HG03342 (cell line): ENCODE data around the gene APC2.
"Not testable (repeated sequence)": the region's sequence is repeated elsewhere in the genome, so short reads cannot be mapped to it uniquely, and the experiment has no call there.

ENCODE experiments used
- ATAC-seq: cut with Tn5 transposase; IDR thresholded peaks from one replicate; pipeline ENCODE4 v1.9.1; 2021; ENCODE audit warnings: mild to moderate bottlenecking, moderate library complexity; ENCODE audit not compliant: unreplicated experiment

The APC2 gene

DNA sequence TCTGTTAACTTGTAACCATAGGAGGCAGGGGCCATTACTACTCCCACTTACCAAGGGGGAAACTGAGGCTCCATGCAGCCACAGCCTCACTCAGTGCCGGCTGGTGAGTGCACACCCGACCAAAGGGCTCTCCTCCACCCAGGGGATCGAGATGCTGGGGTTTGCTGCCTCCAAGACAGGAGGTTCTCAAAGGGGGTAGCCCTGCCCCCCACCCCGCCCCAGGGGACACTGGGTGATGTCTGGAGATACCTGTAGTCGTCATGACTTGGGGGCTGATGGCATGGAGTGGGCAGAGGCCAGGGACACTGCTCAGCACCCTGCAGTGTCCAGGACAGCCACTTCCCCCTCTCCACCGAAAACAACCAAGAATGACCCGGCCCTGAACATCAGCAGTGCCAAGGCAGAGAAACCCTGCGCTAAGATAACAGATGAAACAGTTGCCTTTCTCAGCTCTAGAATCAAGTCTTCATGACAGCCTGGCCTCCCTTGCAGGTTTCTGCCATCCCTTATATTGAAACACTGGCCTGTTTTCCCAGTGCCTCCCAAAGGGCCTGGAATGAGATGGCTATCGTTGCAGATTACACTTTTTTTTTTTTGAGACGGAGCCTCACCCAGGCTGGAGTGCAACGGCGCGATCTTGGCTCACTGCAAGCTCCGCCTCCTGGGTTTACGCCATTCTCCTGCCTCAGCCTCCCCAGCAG is 44.3 kb downstream of the APC2 start:
- no peak for ATAC-seq

DNA sequence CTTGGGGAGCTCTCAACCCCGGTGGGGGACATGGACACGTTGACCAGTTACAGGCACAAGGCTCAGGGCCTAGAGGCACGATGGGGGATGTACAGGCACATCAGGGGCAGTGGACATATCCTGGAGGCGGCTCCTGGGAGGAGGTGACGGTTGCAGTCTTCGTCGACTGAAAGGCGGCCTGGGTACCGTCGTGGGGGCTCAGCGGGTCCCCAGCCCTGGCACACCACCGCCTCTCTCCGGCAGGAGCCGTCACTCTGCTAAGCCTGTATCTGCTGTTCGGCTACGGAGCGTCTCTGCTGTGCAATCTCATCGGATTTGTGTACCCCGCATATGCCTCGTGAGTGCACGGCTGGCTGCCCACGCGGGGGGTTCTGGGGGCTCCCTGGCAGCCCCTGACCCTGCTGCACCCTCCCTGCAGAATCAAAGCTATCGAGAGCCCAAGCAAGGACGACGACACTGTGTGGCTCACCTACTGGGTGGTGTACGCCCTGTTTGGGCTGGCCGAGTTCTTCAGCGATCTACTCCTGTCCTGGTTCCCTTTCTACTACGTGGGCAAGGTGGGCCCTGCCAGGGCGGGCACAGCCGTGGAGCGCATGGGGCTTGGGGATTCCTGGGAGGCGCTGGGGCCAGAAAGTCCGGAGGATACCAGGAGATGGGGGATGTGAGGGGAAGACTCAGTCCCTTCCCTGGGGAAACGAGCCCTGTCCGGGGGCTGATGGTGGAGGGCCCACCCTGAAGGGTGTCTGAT is 45.3 kb downstream of the APC2 start:
- no peak for ATAC-seq

DNA sequence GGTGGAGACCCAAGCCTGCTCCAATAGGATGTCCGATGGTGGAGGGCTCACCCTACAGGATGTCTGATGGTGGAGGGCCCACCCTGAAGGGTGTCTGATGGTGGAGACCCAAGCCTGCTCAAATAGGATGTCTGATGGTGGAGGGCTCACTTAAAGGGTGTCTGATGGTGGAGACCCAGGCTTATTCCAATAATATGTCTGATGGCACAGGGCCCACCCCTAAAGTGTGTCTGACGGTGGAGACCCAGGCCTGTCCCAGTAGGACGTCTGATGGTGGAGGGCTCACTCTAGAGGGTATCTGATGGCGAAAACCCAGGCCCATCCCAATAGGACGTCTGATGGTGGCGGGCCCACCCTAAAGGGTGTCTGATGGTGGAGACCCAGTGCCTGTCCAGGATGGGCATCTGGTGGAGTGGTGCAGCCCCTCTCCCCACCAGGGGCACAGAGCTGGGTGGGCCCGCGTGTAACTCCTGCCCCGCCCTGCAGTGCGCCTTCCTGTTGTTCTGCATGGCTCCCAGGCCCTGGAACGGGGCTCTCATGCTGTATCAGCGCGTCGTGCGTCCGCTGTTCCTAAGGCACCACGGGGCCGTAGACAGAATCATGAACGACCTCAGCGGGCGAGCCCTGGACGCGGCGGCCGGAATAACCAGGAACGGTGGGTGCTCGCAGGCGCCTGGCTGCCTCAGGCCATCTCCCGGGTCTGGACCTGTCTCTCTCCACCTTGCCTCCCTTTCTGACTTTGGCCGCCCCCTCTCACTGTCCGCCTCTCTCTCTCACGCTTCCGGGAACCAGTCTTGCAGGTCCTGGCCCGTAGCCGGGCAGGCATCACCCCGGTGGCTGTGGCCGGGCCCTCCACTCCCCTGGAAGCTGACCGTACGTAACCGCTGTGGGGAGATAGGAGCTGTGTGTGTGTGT is 46.1 kb downstream of the APC2 start:
- ATAC-seq = no peak

DNA sequence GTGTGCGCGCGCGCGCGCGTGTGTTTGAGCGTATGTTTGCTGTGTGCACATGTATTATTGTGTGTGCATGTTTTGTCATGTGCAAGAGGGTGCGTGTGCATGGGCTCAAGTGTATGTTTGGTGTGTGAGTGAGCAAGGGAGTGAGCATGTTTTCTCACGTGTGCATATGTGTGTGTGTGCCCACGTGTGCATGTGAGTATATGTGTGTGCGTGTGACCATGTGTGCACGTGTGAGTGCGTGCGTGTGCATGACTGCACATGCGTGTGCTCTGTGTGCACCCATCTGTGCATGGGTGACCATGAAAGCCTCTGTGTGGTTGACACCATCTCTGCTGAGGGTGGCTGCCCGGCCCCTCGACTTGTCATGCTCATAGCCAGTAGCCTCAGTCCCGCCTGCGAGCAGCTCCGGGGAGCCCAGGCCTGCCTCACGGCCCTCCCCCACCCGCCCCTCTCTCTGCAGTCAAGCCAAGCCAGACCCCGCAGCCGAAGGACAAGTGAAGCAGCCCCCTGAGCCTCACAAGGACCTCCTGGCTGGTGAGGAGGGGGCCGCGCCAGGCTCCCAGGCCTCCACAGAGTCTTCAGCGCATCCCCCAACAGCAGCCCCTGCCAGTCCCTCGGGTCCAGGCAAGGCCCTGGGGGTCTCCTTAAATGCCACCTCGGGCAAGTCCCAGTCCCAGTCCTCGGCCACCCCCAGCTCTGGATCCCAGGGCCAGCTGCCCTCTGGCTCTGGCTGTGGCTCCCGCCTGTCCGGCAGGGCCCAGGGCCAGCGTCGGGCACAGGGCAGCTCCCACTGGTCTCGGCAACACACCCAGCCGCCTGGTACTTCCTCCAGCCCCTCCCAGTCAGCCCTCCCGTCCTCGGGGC is 47.0 kb downstream of the APC2 start:
- no peak for ATAC-seq

DNA sequence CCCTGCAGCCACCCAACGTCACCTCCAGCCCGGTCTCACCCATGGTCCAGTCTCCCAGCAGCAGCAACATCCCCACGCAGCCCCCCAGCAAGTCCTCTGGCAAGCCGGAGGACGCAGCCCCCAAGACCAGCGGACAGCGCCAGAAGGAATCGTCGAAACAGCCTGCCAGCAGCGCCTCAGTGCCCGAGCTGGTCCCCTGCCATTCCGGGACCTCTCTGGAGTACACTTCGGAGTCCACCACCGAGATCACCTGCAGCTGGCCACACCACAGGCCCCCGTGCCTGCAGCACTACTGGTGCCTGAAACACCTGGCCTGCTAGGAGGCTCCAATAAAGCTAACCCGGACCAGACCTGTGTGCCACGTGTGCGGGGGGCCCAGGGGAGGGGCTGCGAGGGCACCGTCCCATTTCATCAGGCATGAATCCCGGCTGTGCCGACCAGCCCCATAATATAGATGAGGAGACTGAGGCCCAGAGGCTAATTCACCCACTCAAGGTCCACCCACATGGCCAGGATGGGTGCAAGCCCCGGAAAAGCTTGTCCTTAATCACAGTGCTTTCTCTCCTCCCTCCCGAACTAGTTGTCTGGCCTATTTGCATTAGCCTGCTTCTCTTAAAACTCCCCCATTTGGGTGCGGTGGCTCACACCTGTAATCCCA is 47.8 kb downstream of the APC2 start:
- no peak for ATAC-seq

DNA sequence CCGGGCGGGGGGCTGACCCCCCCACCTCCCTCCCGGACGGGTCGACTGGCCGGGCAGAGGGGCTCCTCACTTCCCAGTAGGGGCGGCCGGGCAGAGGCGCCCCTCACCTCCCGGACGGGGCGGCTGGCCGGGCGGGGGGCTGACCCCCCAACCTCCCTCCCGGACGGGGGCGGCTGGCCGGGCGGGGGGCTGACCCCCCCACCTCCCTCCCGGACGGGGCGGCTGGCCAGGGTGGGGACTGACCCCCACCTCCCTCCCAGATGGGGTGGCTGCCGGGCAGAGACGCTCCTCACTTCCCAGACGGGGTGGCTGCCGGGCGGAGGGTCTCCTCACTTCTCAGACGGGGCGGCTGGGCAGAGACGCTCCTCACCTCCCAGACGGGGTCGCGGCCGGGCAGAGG is 49.3 kb downstream of the APC2 start:
- not testable (repeated sequence) for ATAC-seq

DNA sequence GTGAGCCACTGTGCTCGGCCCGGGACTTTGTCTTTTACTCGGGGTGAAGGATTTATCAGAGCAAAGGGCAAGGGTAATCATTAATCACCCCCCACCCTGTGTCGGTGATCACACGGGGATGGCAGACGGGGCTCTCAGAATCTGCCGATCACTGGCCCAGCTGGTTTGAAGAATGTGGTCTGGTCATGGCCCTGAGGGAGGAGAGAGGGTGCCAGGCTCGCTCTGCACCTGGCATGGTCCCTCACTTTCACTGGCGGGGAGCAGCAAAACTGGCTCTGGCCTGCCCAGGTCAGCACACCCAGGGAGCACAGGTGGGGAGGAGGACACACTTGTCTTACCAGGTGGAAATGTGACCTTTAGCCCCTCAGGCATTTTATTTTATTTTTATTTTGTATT is 51.3 kb downstream of the APC2 start:
- no peak for ATAC-seq

DNA sequence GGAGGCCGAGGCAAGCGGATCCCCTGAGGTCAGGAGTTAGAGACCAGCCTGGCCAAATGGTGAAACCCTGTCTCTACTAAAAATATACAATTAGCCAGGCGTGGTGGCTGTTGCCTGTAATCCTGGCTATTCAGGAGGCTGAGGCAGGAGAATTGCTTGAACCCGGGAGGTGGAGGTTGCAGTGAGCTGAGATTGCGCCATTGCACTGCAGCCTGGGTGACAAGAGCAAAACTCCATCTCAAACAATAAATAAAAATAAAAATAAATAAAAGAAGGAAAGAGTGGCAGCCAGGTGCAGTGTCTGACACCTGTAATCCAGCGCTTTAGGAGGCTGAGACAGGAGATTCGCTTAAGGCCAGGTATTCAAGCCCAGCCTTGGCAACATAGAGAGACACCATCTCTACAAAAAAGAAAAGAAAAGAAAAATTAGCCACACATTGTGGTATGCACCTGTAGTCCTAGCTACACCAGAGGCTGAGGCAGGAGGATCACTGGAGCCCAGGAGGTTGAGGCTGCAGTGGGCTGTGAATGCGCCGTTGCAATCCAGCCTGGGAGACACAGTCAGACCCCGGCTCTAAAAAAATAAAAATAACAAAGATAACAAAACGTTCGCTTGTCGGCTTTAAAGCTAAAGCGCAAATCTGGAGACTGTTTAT is 52.6 kb downstream of the APC2 start:
- ATAC-seq = no peak

DNA sequence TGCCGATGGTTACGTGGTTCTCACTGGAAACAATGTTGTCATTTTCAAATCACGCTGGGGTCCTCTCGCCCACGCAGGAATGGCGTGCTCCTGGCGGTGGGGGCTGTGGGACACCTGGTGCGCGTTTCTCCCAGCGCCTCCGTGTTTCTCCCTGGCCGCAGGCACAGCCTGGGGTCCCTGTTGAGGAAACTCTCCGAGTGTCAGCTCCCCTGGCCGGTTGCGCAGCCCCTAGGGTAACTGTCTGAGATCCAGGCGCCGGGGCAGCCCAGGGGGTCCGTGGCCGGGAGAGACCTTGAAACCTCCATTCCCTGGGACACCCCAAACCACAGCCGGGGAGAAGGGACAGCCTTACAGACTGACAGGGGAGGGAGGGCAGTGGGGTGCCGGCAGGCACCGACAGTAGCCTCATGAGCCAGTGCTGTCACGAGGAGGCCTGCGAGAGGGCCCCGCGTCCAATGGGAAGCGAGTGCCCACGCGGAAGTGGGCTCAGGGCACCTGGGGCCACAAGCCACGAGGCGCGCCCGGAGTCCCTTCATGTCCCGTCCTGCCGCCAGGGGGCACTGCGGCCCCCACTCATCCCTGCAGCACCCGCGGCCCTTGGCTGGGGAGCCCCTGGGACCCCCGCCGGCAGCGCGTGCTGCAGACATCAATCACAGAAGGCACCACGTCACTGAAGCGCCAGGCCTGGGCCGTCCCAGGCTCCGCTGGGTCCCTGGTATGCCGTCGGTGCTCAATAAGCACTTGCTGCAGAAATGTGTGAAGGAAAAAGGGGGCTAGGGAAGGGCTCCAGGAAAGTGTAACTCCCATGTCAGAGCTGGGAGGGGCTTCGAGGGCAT is 53.4 kb downstream of the APC2 start:
- ATAC-seq = no peak

DNA sequence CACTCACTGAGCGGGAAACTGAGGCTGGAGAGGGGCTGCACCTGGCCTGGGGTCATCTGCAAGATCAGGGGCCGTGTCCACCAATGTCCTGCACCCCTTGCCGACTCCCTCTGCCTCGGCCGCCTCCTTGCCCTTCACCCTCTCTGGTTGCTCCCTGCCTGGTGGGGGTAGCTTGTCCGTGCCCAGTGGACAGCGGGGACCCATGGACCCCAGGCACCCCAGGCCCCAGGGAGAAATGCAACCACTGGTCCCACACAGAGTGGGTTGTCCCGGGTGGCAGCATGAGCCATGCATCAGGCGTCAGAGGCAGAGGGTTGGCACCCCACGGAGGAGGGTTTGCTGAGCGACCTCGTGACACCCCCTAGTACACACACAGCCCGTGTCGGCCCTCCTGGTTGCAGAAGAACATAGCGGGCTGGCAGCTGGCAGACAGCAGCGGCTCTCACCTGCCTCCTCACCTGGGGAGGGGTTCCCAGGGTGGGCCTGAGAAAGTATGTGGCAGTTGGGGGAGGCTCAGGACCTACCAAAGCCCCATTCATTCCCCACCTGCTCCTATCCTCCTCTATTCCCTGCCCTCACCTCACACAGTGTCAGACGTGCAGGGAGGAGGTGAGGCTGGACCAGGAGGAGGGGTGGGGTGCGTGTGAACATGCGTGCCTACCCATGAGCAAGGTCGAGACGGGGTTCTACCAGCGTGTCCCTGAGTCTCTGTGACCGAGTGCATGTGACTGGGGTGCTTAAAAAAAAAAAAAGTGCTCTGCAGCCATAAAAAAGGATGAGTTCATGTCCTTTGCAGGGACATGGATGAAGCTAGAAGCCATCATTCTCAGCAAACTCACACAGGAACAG is 54.2 kb downstream of the APC2 start:
- ATAC-seq = no peak

DNA sequence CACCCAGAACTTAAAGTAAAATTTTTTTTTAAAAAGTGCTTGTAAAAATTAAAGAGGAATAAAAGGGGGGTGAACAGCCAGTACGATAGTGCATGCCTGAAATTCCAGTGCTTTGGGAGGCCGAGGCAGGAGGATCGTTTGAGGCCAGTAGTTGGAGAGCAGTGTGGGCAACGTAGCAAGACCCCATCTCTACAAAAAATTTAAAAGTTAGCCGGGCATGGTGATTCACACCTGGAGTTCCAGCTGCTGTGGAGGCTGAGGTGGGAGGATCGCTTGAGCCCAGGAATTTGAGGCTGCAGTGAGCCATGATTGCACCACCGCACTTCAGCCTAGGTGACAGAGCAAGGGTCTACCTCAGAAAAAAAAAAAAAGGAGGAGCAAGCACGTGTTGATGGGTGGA is 55.1 kb downstream of the APC2 start:
- ATAC-seq = no peak

DNA sequence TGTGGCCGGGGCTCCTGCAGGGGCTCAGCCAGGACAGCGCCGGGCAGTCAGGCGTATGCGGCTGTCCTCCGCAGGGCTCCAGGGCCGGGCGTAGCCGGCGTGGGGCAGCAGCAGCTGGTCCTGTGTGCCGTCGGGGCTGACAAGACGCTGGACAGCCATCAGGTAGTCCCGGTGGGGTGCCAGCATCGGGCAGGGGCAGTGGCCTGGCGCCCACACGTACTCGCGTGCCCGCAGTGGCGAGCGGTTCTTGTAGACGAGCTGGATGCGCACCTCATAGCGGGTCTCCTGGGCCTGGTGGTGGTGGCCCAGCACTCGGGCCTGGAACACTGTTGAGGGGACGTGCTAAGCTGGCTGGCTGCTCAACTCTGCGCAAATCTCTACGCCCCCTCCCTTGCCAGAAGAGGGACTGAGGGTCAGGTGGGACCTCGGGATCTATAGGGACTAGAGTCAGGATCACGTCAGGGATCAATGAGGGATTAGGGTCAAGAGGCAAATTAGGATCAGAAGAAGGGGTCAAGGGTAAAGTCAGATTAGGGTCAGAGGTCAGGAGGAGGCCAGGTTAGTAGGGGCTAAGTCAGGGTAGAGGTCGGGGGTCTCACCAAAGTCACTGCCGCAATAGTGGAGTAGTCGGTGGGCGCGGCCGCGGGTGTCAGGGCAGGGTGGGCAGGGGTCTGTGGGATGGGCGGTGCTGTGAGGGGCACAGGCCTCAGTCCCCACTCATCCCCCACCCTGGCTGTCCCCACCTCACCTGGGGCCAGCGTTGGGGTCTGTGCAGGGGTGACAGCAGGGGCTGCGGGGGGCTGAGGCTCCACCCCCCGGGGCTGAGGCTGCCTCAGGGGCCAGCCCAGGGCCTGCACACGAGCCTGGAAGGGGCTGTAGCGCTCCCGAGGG is 56.3 kb downstream of the APC2 start:
- no peak for ATAC-seq

DNA sequence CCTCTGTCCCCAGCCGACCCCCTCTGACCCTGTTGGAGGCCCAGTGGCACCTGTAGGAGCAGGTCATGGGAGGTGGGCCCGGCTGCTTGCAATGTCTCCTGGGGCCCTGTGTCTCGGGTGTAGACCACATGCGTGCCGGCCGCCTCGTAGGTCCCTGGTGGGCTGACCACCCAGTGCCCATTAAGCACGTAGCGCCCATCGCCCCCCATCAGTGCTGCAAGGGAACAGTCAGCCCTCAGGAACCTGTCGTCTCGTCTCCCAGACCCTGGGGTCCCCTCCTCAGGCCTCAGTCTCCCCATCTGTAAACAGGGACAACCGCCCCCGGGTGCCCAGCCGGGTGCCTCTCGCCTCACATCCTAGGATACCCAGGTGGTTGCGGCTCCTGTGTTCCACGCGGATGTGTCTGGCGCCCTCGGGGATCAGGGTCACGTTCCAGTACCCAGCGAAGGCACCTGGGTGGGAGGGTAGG is 57.3 kb downstream of the APC2 start:
- no peak for ATAC-seq

DNA sequence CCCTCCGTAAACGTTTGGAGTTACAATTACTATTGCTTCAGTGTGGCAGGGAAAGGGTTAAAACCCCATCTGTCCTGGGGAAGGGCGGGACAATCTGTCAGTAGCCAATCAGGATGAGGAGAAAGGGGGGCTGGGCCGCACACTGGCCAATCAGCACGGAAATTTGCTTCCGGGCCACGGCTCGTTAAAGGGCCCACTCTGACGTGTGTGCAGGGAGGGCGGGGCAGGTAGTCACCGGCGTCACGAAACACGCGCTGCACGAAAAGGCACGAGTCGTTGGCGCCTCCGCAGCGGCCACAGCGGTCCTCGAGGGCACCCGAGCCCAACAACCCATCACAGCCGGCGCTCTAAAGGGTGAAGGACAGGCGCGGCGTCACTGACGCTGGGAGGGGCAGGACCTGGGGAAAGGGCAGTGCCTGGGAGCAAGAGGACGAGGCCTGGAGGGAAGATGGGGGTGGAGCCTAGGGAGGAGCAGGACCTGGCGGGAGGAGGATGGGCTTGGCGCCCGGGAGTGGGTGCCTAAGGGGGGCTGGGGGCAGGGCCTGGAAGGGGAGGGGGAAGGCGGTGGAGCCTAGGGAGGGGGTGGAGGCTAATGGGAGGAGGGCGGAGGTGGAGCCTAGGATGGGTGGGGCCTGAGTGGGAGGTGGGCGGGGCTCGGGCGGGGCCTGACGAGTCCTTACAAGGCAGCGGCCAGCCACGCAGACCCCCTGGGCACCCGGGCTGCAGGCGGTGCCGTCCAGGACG is 58.0 kb downstream of the APC2 start:
- peak; percentile 64 for ATAC-seq

DNA sequence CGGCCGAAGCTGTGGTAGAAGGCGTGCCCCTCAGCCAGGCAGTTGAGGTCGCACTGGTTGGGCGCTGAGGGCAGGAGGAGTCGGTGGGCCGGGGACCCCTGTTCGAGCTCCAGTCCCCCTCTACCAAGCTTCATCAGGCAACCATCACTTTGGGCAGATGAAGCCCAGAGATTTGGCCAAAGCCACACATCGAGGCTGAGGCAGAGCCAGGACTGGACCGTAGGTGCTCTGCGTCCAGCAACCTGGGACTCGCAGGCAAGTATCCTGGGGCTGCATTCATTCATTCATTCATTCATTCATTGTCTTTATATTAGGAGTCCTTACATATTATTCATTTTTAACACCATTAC is 58.6 kb downstream of the APC2 start:
- no peak for ATAC-seq
